Measurements from ENCODE around the gene SCN2B.
A peak's percentile ranks its signal among the peaks of the same experiment; 100 is the strongest.

SCN2B gene

DNA sequence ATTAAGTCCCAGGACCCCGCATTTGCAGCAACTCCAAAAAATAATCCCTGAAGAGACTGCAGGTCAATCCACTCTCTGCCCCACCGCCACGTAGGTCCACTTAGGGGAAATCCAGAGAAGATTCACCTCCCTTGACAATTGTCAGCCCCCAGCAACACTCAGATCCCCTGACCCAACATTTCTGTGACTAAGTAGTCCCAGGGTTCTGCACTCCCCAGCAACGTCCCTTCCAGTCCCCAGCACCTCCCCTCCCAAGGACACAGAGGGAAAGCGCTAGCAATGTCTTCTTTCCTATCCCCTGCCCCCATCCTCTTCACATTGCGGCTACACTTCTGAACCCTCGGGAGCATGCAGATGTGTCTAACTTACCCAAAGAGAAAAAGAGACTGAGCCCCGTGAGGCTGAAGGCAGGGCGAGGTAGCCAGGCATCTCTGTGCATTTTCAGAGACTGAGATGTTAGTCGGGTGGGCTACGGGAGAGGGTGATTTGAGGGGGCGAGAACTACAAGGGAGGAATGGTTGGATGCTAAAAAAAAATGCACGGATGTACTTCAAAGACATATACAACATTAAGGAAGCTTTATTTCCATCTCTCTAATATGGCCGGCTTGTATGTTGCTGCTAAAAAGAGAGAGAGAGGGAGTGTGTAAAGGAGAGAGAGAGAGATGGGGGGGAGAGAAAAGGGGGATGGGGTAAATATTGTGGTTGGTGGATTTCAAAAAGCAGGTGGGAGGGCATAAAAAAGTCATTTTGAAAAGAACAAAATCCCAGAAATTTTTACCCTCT is at the start of gene SCN2B:
Gene SCN2B (minus strand): TSS at position 647 of the 785 bp plus-strand sequence. CDS start 208 bp downstream, at position 439.
- DNase-seq (ENCODE audit: low read depth in 2 of 2), result no peak

DNA sequence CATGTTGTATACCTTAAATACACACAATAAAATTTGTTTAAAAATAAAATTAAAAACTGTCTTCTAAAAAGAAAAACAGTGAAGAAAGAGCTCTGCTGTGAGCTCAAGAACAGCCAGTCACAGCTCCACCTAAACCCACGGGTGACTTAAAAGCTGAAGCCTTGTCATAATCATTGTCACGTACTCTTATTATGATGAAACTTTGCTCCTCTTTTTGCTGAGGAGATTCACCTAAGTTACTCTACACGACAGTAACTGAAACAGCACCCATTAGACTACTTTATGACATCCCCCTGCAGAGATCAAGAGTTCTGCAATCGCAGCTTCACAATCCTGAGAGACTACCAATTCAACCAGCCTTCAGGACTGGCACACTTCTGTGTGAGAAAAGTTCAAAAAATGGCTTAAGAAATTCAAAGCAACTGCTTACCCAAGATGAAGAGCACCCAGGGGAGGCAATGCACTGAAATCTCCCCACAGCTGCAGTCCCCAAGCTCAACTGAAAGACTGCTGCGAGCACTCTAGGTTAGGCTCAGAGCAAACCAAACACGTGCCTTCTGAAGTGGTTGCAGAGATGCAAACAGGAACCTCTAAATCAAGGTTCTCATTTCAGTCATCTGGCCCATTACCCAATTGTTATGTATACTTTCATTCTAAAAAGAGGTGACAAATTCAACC is 48.2 kb upstream of the SCN2B start, which contains the start of gene JAML:
Gene JAML (minus strand): TSS at position 501 of the 678 bp plus-strand sequence. CDS start 10,145 bp downstream, outside the sequence.
- DNase-seq (ENCODE audit: low read depth in 2 of 2), result peak in 1 of 2 donors; percentile 41

DNA sequence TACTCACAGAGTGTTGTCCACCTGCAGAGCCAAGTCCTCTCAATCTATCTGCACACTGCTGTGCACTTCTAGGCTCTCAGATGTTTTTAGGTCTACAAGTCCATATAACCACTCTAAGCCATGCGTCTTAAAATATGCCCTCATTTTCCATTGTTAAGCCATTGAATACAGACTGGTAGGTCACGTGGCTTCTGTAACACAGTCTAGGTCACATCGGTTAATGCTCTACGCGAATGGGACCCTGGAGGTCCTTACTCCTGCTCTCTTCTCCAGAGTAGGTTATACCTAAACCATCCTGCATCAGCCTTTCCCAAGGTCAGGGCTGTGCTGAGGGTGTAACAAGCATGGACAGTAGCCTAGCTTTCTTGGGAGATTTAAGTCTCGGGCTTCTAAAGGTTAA is 47.6 kb upstream of the SCN2B start:
- DNase-seq (ENCODE audit: low read depth in 2 of 2), result no peak

DNA sequence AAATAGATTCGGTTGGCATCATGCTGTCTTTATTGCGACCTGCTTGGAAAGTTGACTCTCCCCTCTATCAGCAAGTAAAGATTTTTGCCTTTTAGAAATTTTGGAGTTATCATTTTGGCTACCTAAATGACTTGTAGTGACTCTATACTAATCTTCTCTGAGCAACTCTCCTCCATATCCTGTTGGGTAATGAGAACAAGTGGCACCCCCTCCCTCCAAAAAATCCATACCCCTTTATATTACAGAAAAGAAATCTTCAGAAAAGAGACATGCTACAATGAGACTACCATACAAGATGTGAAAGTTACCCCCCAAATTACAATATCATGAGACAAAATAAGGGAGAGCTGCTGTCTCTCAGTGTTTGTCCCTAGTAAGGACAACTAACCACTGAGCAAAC is 47.1 kb upstream of the SCN2B start:
- no peak for DNase-seq (ENCODE audit: low read depth in 2 of 2)

DNA sequence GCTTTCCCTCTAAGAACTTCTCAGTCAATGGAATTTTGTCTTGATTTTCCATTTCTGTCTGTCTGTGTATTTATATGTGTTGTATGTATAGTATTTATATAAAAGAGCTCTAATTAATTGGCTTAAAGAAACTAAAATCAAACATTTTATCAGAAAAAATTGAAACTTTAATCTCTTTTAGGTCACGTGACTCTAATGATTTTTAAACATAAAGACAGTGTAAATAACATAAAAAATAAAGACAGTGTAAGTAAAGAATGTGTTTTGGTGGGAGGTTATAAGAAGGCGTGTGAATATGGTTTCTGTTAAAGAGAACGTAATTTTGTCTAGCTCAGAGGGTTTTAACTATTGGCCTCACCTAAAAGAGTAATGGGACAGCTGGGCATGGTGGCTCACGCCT is 46.0 kb upstream of the SCN2B start:
- no peak for DNase-seq (ENCODE audit: low read depth in 2 of 2)

GRCh38 chr11:118221419-118221818 is 45.0 kb upstream of the SCN2B start:
- DNase-seq (ENCODE audit: low read depth in 2 of 2), result no peak

GRCh38 chr11:118219732-118220131 is 43.3 kb upstream of the SCN2B start:
- no peak for DNase-seq (ENCODE audit: low read depth in 2 of 2)

- DNase-seq (ENCODE audit: low read depth in 2 of 2), result no peak
Observed at GRCh38 chr11:118219244-118219643, 42.8 kb upstream of the SCN2B start.

- no peak for DNase-seq (ENCODE audit: low read depth in 2 of 2)
Observed at GRCh38 chr11:118217575-118217974, 41.1 kb upstream of the SCN2B start.

- peak in 1 of 2 donors; percentile 39 for DNase-seq (ENCODE audit: low read depth in 2 of 2)
Observed at GRCh38 chr11:118216621-118217481, 40.4 kb upstream of the SCN2B start.

GRCh38 chr11:118215765-118216164 is 39.3 kb upstream of the SCN2B start:
- no peak for DNase-seq (ENCODE audit: low read depth in 2 of 2)

DNA sequence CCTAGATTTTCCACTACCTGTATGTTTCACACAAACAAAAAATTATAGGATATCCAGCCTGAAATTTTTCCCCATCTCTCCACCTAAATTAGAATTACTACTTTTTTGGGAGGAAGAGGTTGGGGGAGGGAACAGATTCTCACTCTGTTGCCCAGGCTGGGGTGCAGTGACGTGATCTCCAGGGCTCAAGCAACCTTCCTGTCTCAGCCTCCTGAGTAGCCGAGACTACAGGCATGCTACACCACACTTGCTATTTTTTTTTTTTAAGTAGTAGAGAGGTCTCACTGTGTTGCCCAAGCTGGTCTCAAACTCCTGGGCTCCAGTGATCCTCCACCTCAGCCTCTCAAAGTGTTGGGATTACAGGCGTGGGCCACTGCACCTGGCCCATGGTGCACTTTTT is 38.8 kb upstream of the SCN2B start:
- no peak for DNase-seq (ENCODE audit: low read depth in 2 of 2)

GRCh38 chr11:118214210-118214914 is 37.9 kb upstream of the SCN2B start:
- no peak for DNase-seq (ENCODE audit: low read depth in 2 of 2)

DNA sequence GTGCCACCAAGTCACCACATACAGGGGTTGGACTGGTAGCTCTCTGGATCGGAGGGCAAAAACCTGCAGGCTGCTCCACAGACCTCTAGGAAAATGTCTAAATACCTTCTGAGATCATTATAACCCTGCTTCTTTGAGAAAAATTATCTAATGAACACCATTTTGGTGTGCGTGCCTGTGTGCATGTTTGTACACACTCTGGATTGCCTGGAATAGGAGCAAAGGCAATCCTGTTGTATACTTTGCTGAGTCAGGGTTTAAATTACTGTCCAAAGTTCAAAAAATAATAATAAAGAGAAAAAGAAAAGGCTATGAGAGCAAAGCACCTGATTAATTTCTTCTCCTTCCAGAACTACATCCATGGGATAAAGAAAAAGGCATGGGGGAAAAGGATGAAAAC is 37.3 kb upstream of the SCN2B start:
- no peak for DNase-seq (ENCODE audit: low read depth in 2 of 2)

DNA sequence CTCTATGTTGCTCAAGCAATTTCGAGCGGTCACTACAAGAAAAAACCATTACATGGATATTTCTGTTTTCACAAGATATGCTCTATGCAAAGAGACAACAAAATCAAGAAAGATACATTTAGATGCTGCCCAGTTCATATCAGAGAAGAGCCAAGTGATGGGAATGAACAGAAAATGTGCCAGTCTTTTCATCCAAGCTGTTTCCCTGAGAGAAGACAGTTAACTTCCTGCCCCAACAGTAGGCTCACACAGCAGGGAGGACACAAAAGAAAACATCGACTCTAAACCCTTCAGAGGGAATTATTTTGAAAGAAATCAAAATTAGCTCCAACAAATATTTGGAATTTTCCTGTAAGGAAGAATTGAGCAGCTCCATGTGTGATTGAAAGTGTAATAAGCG is 36.8 kb upstream of the SCN2B start:
- no peak for DNase-seq (ENCODE audit: low read depth in 2 of 2)

DNA sequence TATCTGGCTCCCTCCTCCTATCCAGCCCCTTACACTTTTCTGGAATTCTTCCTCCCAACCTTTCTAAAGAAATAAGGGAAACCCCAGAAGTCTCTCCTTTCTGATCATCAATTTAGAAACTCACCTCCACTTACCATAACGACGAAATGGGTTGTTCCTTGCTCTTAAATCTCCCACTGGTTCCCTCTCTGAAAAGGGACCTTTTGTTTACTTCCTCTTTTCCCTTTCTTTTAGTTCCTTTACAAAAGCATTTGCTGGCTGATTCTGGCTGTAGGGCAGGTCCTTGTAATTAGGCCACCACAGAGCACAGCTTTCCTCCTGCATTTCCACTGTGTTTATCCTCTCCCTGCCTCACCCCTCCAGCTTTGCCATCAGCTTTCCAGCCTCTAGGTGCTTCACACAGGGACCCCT is 36.3 kb upstream of the SCN2B start:
- DNase-seq (ENCODE audit: low read depth in 2 of 2), result no peak

- DNase-seq (ENCODE audit: low read depth in 2 of 2), result no peak
Observed at GRCh38 chr11:118212131-118212725, 35.8 kb upstream of the SCN2B start.

DNA sequence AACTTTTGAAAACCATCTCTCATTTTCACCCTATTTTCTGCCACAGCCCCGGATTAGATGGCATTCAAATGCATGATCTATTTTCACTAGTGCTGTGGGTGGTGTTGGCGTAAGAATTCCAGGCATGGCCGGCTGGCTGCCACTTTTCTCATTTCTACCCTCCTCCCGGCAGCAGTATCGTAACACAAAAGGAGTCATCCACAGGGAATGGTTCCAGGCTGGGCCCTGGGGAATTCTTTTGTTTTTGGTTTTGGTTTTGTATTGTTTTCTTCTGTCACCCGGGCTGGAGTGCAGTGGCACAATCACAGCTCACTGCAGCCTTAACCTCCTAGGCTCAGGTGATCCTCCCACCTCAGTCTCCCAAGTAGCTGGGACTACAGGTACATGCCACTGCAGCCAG is 34.6 kb upstream of the SCN2B start:
- DNase-seq (ENCODE audit: low read depth in 2 of 2), result no peak

DNA sequence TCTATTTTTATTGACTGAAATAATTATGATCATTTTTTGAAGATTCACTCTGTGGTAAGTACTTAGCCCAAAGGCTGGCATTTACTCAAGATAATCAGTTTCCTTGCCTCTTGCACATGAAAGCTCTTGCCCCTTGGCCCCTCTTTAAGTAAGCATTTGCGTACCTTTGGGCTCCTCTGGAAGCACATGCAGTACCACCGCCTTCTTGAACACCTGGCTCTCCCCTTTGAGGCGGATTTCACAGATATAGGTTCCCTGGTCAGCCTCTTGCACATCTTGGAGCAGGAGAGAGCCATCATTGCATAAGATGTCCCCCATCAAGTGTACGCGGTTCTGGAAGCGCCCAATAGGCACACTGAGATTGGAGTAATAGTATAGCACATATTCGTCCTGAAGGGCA is 33.9 kb upstream of the SCN2B start:
- DNase-seq (ENCODE audit: low read depth in 2 of 2), result no peak

DNA sequence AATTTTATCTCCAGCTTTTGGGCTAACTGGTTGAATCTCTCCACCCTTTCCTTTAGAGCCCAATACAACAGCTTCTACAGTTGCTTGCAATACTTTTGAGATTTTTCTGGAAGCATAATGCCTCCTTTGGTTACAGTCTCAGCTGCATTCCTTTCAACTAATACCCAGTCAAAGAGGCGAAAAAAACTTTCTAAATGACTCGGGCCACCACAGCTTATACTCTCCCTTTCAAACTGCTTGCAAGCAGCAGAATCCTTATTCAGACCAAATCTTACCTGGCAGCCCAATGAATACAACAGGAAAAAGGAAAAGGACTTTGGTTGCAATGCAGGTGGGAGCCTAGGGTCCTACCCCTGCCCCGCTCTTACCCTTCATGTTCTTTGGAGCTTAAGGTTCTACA is 32.6 kb upstream of the SCN2B start:
- DNase-seq (ENCODE audit: low read depth in 2 of 2), result no peak

- no peak for DNase-seq (ENCODE audit: low read depth in 2 of 2)
Observed at GRCh38 chr11:118207079-118207478, 30.6 kb upstream of the SCN2B start.
